GM12878 (cell line): ENCODE measurements around the gene GLRX5. TPM values are rescaled to one million over a fixed set of nuclear protein-coding genes. Genes with fewer than 3 reads are reported as not detected.

Experiments
- ATAC-seq: fragments of 200-7000 bp; cut with Tn5 transposase; 3 replicates; pipeline ENCODE4 v1.9.1; 2020; ENCODE audit warnings: mild to moderate bottlenecking, moderate library complexity
- BruUV-seq: library from RNA; stranded (reverse); fragments of 400-500 nt; replicated peaks from 2 replicates; lab custom pipeline; 2021; lab: Mats Ljungman, UMichigan
- CTCF ChIA-PET: fragments of 300-600 bp; sonication (Branson Sonifier 250); formaldehyde crosslinking; extraction: SDS; loops from one replicate; lab custom pipeline; 2021; ENCODE audit warnings: inconsistent platforms; lab: Yijun Ruan, JAX
- POLR2A ChIA-PET: fragments of 350-600 bp; formaldehyde crosslinking; extraction: SDS; loops from one replicate; lab custom pipeline; 2021; ENCODE audit warnings: inconsistent platforms; lab: Charles Lee
- RAD21 ChIA-PET: fragments of 300-600 bp; sonication (Branson Sonifier 250); formaldehyde crosslinking; loops from one replicate; lab custom pipeline; 2023; ENCODE audit warnings: antibody characterized with exemption; ENCODE audit not compliant: unreplicated experiment; lab: Charles Lee
- SMC1A ChIA-PET: fragments of 300-600 bp; sonication (Branson Sonifier 250); formaldehyde crosslinking; loops from one replicate; lab custom pipeline; 2023; ENCODE audit not compliant: unreplicated experiment, uncharacterized antibody; lab: Charles Lee
- DNase-seq: peaks from one replicate; pipeline ENCODE4 v3.0.0-alpha.2; 2011; ENCODE audit warnings: low read depth, low spot score
- FAIRE-seq: peaks from 3 replicates; lab custom pipeline; 2011; peaks lifted over from hg19 to GRCh38; lab: Jason Lieb, UNC
- H2AFZ ChIP-seq: 2 replicates; pipeline ENCODE4 v1.6.0; 2011; ENCODE audit warnings: low read depth, low read length, control low read depth; ENCODE audit not compliant: control insufficient read depth
- H3K27ac ChIP-seq: 2 replicates; pipeline ENCODE4 v1.5.1; 2011; ENCODE audit warnings: control low read depth; ENCODE audit not compliant: control insufficient read depth, insufficient read depth
- H3K27me3 ChIP-seq, 2 experiments: replicated peaks in 1 of 2; 2 replicates each; pipeline versions ENCODE4 v1.6.0 to v1.6.1; 2011; ENCODE audit warnings: low read length in 1 of 2; ENCODE audit not compliant: control insufficient read depth in 2 of 2, insufficient read depth in 2 of 2
- H3K36me3 ChIP-seq, 2 experiments: 2 replicates each; pipeline ENCODE4 v1.5.1; 2011; ENCODE audit warnings: low read length in 1 of 2; ENCODE audit not compliant: control insufficient read depth in 2 of 2, insufficient read depth in 2 of 2
- H3K4me1 ChIP-seq: 2 replicates; pipeline ENCODE4 v1.6.1; 2011; ENCODE audit warnings: mild to moderate bottlenecking, low read length, moderate library complexity, mixed read lengths; ENCODE audit not compliant: control insufficient read depth, insufficient read depth
- H3K4me2 ChIP-seq: 2 replicates; pipeline ENCODE4 v1.6.0; 2011; ENCODE audit warnings: control low read depth; ENCODE audit not compliant: control insufficient read depth, insufficient read depth
- H3K4me3 ChIP-seq: fragments of 200-600 bp; sonication (generic); 2 replicates; pipeline ENCODE4 v1.5.1; 2016
- H3K79me2 ChIP-seq: 2 replicates; pipeline ENCODE4 v1.6.0; 2011; ENCODE audit warnings: low read length; ENCODE audit not compliant: control insufficient read depth, insufficient read depth
- H3K9ac ChIP-seq: 2 replicates; pipeline ENCODE4 v1.8.0; 2011; ENCODE audit warnings: low read length, control low read depth, mixed read lengths; ENCODE audit not compliant: control insufficient read depth, insufficient read depth
- H3K9me3 ChIP-seq: replicated peaks from 3 replicates; pipeline ENCODE4 v1.5.1; 2011; ENCODE audit warnings: mild to moderate bottlenecking, low read length; ENCODE audit not compliant: control insufficient read depth, insufficient read depth
- H4K20me1 ChIP-seq: 2 replicates; pipeline ENCODE4 v1.6.0; 2011; ENCODE audit not compliant: control insufficient read depth, insufficient read depth
- BRCA1 ChIP-seq: IDR thresholded peaks from 2 replicates; pipeline ENCODE4 v1.6.1; 2011; ENCODE audit warnings: low read depth, low read length, improper control_type of control experiment
- CBX5 ChIP-seq: sonication (generic); IDR thresholded peaks from 2 replicates; pipeline ENCODE4 v1.6.1; 2016; ENCODE audit warnings: low read depth, moderate library complexity, mild to moderate bottlenecking, inconsistent platforms
- EGR1 ChIP-seq, 2 experiments: IDR thresholded peaks; 1 replicate in 1 of 2; 2 replicates in 1 of 2; pipeline ENCODE4 v1.6.1; 2011 to 2012; ENCODE audit warnings: low read depth in 2 of 2, low read length in 2 of 2, borderline replicate concordance in 1 of 2, mild to moderate bottlenecking in 1 of 2, moderate library complexity in 1 of 2
- GABPA ChIP-seq: IDR thresholded peaks from 2 replicates; pipeline ENCODE4 v1.6.1; 2014; ENCODE audit warnings: antibody characterized with exemption, low read depth, mild to moderate bottlenecking, inconsistent platforms
- MEF2B ChIP-seq: fragments of 450-650 bp; IDR thresholded peaks from 2 replicates; pipeline ENCODE4 v1.6.1; 2018; ENCODE audit warnings: mild to moderate bottlenecking, moderate library complexity; ENCODE audit not compliant: partially characterized antibody, poor library complexity, severe bottlenecking
- MTA2 ChIP-seq: fragments of 450-650 bp; IDR thresholded peaks from 2 replicates; pipeline ENCODE4 v1.6.1; 2016; ENCODE audit warnings: low read depth, mild to moderate bottlenecking, moderate library complexity
- MXI1 ChIP-seq: fragments of 150-350 bp; IDR thresholded peaks from 2 replicates; pipeline ENCODE4 v1.6.1; 2011; ENCODE audit warnings: low read depth, mild to moderate bottlenecking, inconsistent platforms, low read length, improper control_type of control experiment
- NBN ChIP-seq: fragments of 450-650 bp; IDR thresholded peaks from 2 replicates; pipeline ENCODE4 v1.6.1; 2016
- NR2C2 ChIP-seq: IDR thresholded peaks from 2 replicates; pipeline ENCODE4 v1.6.1; 2011; ENCODE audit warnings: borderline replicate concordance, low read depth; ENCODE audit not compliant: control insufficient read depth, insufficient read length
- POLR2A ChIP-seq: IDR thresholded peaks from 2 replicates; pipeline ENCODE4 v1.6.1; 2011; ENCODE audit warnings: low read depth, mild to moderate bottlenecking, low read length
- SIX5 ChIP-seq: IDR thresholded peaks from 2 replicates; pipeline ENCODE4 v1.6.1; 2011; ENCODE audit warnings: mild to moderate bottlenecking, low read depth, low read length, moderate library complexity; ENCODE audit not compliant: severe bottlenecking
- SPI1 ChIP-seq: IDR thresholded peaks from 2 replicates; pipeline ENCODE4 v1.6.1; 2011; ENCODE audit warnings: low read depth, mild to moderate bottlenecking, low read length, moderate library complexity, borderline replicate concordance; ENCODE audit not compliant: insufficient read depth
- WRNIP1 ChIP-seq: IDR thresholded peaks from 2 replicates; pipeline ENCODE4 v1.6.1; 2011; ENCODE audit warnings: low read depth, low read length, improper control_type of control experiment, borderline replicate concordance
- ZBED1 ChIP-seq: IDR thresholded peaks from 2 replicates; pipeline ENCODE4 v1.6.1; 2016; ENCODE audit warnings: borderline replicate concordance
- ZNF217 ChIP-seq: fragments of 450-650 bp; IDR thresholded peaks from 2 replicates; pipeline ENCODE4 v1.6.1; 2017; ENCODE audit warnings: antibody characterized with exemption, mild to moderate bottlenecking
- WGBS: methylation state at CpG from one replicate; pipeline ENCODE4 v1.1.6; 2016; ENCODE audit warnings: low lambda C conversion rate; ENCODE audit not compliant: insufficient replicate concordance, insufficient coverage; ENCODE audit errors: missing lambda C conversion rate; 5-methylcytosine and 5-hydroxymethylcytosine counted together
- in situ Hi-C: fragments of 300-500 bp; cut with MboI; formaldehyde crosslinking; loops from 9 replicates; pipeline ENCODE4 v1.14.3; 2018; ENCODE audit warnings: mixed read lengths
- intact Hi-C: fragments of 100-400 bp; cut with micrococcal nuclease; formaldehyde crosslinking; loops from one replicate; pipeline ENCODE4 v1.14.2; 2022; ENCODE audit not compliant: unreplicated experiment
- polyA plus RNA-seq, 11 experiments: library from polyadenylated mRNA; depleted of rRNA in 4 of 11; unstranded in 6 of 11; stranded (reverse) in 5 of 11; fragments of >200 nt; fragmentation: Nextera tagmentation in 4 of 11; fragmentation: Illumina TruSeq in 1 of 11; extraction: Ambion mirVana in 4 of 11; extraction: Trizol in 1 of 11; gene quantifications; 1 replicate in 1 of 11; 2 replicates in 10 of 11; pipeline versions ENCODE4 v1.2.1 to v1.2.3, GENCODE V29; 2011 to 2016; ENCODE audit warnings: inconsistent platforms in 2 of 11, missing spikeins in 2 of 11, low read depth in 1 of 11
- total RNA-seq, 4 experiments: library from RNA; depleted of rRNA in 3 of 4; stranded (reverse); fragments of >200 nt in 3 of 4; fragmentation: Illumina TruSeq in 1 of 4; extraction: Trizol in 1 of 4; gene quantifications; 2 replicates each; pipeline versions ENCODE4 v1.2.1 to v1.2.3, GENCODE V29; 2013 to 2021
- TF ChIP-seq, protein P1 (sequence below): fragments of 450-650 bp; IDR thresholded peaks from 2 replicates; pipeline ENCODE4 v1.6.1; 2016; ENCODE audit warnings: mild to moderate bottlenecking
- TF ChIP-seq, protein P2 (sequence below): IDR thresholded peaks from 2 replicates; pipeline ENCODE4 v1.6.1; 2011; ENCODE audit warnings: low read depth, low read length, improper control_type of control experiment, borderline replicate concordance
- TF ChIP-seq, protein P3 (sequence below): IDR thresholded peaks from 2 replicates; pipeline ENCODE4 v1.6.1; 2012; ENCODE audit warnings: low read depth, low read length, improper control_type of control experiment
- TF ChIP-seq, protein P4 (sequence below): IDR thresholded peaks from 2 replicates; pipeline ENCODE4 v1.6.1; 2012; ENCODE audit warnings: low read depth, low read length, improper control_type of control experiment
- TF ChIP-seq, protein P5 (sequence below): fragments of 450-650 bp; IDR thresholded peaks from 2 replicates; pipeline ENCODE4 v1.6.1; 2017; ENCODE audit warnings: low read depth, mild to moderate bottlenecking, moderate library complexity

GLRX5 gene
- total and polyA plus RNA-seq, 10 of the 15 experiments (the other 5 are each of a cell fraction or from before 2014, with no cell fraction given): 12.8 to 139 (median 55.4) TPM

DNA sequence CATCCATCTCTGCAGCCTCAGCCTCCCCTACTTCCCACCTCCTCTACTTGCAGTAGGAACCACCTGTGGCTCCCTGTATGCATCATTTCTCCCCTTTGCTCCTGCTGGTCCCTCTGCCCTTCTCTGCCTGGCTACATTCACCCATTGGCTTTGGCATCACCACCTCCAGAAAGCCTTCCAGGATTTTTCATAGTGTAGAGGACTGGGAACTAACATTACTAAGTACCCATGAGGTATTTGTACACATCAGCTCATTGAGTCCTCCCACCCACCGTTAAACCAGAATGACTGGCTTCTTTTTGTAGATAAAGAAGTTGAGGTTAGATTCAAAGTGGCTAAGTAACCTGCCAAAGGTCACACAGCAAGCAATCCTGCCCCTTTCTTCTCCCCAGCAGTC, 35.5 kb upstream of the GLRX5 start:
- H3K4me3 ChIP-seq: no peak overlapping the region
- no peaks in the 10 kb centered on the region for H3K27me3 ChIP-seq
- H3K4me1 ChIP-seq: peaks cover 90% of the 10 kb centered on the region
- H3K79me2 ChIP-seq: peaks cover 87% of the 10 kb centered on the region
- ATAC-seq (no peak), DNase-seq (no peak), FAIRE-seq (no peak)
- peak overlapping the region; percentile 21 for H3K27ac ChIP-seq
- H3K9ac ChIP-seq: no peak overlapping the region
- H3K36me3 ChIP-seq: peaks cover 9 to 19% of the 10 kb centered on the region in 2 experiments
- ChIA-PET POLR2A (interaction anchor here (1.2 to 17.4 kb wide), 2 partner anchors 10 to 16 kb away, joined by 4 to 276 read pairs; partner anchors contain the start of gene SYNE3), RAD21 (interaction anchor here (1.0 to 4.3 kb wide), 4 partner anchors 16 to 52 kb away, joined by 3 to 17 read pairs (median 4); partner anchors contain the start of gene SYNE3), SMC1A (interaction anchor here (0.8 to 8.2 kb wide), 4 partner anchors 16 to 27 kb away, joined by 3 to 69 read pairs (median 4); no protein-coding TSS in a partner anchor), CTCF (interaction anchor here (1.6 to 3.3 kb wide), 4 partner anchors 20 to 28 kb away, joined by 4 to 15 read pairs (median 6); no protein-coding TSS in a partner anchor)
- in situ Hi-C loops (no loop called here), intact Hi-C loops (loop anchor here (5.0 kb wide), 1 partner anchor 33 kb away; no protein-coding TSS in a partner anchor)
- BruUV-seq: no TSS peak
- peak overlapping the region; percentile 69 for H3K4me2 ChIP-seq
- H3K9me3 ChIP-seq: no peaks in the 10 kb centered on the region
- H2AFZ ChIP-seq: no peak overlapping the region
- H4K20me1 ChIP-seq: no peaks in the 10 kb centered on the region
- WGBS: 3% methylated on average over 1 of the region's 1 CpG
- TF ChIP-seq, protein P1, sequence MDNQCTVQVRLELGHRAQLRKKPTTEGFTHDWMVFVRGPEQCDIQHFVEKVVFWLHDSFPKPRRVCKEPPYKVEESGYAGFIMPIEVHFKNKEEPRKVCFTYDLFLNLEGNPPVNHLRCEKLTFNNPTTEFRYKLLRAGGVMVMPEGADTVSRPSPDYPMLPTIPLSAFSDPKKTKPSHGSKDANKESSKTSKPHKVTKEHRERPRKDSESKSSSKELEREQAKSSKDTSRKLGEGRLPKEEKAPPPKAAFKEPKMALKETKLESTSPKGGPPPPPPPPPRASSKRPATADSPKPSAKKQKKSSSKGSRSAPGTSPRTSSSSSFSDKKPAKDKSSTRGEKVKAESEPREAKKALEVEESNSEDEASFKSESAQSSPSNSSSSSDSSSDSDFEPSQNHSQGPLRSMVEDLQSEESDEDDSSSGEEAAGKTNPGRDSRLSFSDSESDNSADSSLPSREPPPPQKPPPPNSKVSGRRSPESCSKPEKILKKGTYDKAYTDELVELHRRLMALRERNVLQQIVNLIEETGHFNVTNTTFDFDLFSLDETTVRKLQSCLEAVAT: no peak
- TF ChIP-seq NR2C2 (no peak), SPI1 (no peak), BRCA1 (no peak), POLR2A (no peak), MEF2B (no peak), MTA2 (no peak), ZNF217 (peak; percentile 67; the same call in 1 of the 2 replicates), NBN (no peak), SIX5 (no peak), ZBED1 (no peak), GABPA (no peak), MXI1 (no peak), EGR1 (IDR thresholded peaks at IDR 0.05; ENCODE audit: borderline replicate concordance in 1 of 2, low read depth in 2 of 2, low read length in 2 of 2) (no peak), CBX5 (no peak), WRNIP1 (no peak)
- TF ChIP-seq, protein P2, sequence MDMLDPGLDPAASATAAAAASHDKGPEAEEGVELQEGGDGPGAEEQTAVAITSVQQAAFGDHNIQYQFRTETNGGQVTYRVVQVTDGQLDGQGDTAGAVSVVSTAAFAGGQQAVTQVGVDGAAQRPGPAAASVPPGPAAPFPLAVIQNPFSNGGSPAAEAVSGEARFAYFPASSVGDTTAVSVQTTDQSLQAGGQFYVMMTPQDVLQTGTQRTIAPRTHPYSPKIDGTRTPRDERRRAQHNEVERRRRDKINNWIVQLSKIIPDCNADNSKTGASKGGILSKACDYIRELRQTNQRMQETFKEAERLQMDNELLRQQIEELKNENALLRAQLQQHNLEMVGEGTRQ: no peak
- TF ChIP-seq, protein P3, sequence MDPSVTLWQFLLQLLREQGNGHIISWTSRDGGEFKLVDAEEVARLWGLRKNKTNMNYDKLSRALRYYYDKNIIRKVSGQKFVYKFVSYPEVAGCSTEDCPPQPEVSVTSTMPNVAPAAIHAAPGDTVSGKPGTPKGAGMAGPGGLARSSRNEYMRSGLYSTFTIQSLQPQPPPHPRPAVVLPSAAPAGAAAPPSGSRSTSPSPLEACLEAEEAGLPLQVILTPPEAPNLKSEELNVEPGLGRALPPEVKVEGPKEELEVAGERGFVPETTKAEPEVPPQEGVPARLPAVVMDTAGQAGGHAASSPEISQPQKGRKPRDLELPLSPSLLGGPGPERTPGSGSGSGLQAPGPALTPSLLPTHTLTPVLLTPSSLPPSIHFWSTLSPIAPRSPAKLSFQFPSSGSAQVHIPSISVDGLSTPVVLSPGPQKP: no peak
- TF ChIP-seq, protein P4, sequence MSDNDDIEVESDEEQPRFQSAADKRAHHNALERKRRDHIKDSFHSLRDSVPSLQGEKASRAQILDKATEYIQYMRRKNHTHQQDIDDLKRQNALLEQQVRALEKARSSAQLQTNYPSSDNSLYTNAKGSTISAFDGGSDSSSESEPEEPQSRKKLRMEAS: no peak
- TF ChIP-seq, protein P5, sequence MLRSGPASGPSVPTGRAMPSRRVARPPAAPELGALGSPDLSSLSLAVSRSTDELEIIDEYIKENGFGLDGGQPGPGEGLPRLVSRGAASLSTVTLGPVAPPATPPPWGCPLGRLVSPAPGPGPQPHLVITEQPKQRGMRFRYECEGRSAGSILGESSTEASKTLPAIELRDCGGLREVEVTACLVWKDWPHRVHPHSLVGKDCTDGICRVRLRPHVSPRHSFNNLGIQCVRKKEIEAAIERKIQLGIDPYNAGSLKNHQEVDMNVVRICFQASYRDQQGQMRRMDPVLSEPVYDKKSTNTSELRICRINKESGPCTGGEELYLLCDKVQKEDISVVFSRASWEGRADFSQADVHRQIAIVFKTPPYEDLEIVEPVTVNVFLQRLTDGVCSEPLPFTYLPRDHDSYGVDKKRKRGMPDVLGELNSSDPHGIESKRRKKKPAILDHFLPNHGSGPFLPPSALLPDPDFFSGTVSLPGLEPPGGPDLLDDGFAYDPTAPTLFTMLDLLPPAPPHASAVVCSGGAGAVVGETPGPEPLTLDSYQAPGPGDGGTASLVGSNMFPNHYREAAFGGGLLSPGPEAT: no peak
